Heart left ventricle (tissue), 13 donors: ENCODE data around the gene OR14J1.
"Not testable (repeated sequence)": the region's sequence is repeated elsewhere in the genome, so short reads cannot be mapped to it uniquely, and the experiment has no call there.

Experiments
- CTCF ChIP-seq, 12 donors: fragments of 200-600 bp; sonication (generic) in 4 of 12; IDR thresholded peaks; one replicate each; pipeline versions ENCODE4 v1.5.0 to v1.8.0; 2018 to 2022; ENCODE audit warnings: antibody characterized with exemption in 12 of 12, mild to moderate bottlenecking in 5 of 12
- POLR2A ChIP-seq, 2 donors: fragments of 450-650 bp; IDR thresholded peaks; one replicate each; pipeline ENCODE4 v1.6.1; 2017; ENCODE audit warnings: antibody characterized with exemption in 2 of 2, mild to moderate bottlenecking in 2 of 2, moderate library complexity in 2 of 2
- donor health status: ischemic (EF 13 %, LVEDD 7.1; RV severe dilation, severe dysfunction).
- donor health status: DM: no; HTN: yes; CAD: no.
- donor health status: DM: no; HTN: no; CAD: no.
- donor health status: ischemic (EF 25% LVEDD 6.9; RV normal size, moderate dysfunction).
- donor health status: ischemic (EF 25% LVEDD 5.7; RV mildly dilated, moderate dysfunction).
- donor health status: ischemic (EF 35%, LVEDD 5.7; RV mildly dilated, moderate dysfunction).
- donor health status: nonischemic (EF 11% LVEDD 7.7; RV severe dilation, severe dysfunction).
- donor health status: DM: yes; HTN: yes; CAD: no.
- donor health status: PGD.
- donor health status: ischemic (EF 29% LVEDD 5.4; RV normal size, mild dysfunction).
- donor health status: nonischemic (EF 23%, LVEDD 6.1; RV moderate dilation, normal function).

- TF ChIP-seq POLR2A, CTCF (IDR thresholded peaks at IDR 0.05): not testable (repeated sequence)
Measured at GRCh38 chr6:29349348-29349747, 47.8 kb downstream of the OR14J1 start.
